Fibroblast of upper back skin (primary cell): Measurements from ENCODE around the gene SCN9A.
A peak's percentile ranks its signal among the peaks of the same experiment; 100 is the strongest.
"Not testable (repeated sequence)": the region's sequence is repeated elsewhere in the genome, so short reads cannot be mapped to it uniquely, and the experiment has no call there.

ENCODE experiments used
- DNase-seq: peaks from one replicate; pipeline ENCODE4 v3.0.0-alpha.2; 2013

The SCN9A gene

DNA sequence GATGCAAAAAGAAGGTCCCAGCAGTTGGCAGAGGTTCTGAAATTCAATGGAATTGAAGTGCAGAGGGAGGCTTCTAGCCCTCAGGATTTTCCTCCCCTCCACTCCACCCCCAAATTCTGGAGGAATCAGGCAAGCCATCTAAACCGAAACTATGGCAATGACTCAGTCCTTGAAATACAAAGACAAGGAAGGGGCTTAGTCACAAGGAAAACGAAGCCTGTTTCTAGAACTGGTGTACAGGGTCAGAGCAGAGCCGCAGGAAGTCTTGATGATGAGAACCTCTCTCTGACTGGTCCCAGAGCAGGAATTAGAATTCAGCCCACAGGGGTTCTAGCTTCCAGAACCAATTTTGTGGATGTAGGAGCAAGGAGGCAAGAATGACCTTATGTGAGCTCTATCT lies 136.2 kb downstream of the SCN9A start:
- peak; percentile 92 for DNase-seq

DNA sequence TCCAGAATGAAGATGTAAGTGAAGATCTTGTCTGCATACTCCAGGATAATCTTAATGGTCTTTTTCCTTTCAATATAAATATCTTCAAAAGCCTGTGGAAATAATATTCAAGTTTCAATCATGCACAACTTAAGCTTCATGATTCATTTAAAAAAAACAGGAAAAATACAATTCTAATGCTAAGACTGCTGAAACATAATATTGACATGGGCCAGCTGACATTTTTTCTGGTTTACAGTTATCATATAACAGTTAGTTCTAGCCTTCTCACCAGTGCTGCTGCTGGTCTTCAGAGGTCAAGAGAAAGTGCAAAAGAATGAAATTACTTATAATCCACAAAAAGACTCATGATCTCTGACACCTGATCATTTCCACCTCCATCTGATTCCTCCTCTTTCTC lies 137.6 kb downstream of the SCN9A start:
- DNase-seq = peak; percentile 26

DNA sequence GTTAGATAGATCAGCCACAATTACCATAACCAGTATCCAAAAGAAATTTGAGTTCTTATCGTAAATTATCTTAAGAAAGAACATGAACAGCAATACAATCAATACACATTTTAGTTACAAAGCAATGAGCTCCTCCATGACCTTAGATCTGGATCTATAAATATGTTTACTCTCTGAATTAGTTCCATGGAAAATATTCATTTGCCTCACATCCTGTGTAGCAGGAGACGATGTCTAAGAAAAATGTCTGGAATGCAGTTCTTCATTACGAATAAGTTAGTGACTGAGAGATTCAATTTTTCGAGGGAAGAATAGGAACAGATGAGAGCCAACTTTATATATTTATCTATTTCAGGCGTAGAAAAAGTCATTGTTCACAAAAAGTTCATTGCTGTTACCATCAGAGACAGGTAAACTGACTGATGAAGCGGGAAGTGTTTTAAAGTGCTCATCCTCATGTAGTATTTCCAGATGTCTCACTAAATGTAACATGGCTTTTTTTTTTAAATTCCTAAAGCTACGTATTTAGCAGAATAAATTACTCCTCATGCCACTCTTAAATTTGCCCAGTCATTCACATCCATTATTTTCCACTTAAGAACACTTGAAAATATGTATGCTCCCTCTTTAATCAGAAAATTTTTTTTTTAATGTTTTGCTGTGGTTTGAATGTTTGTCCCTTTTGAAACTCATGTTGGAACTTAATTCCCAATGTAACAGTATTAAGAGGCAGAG lies 141.5 kb downstream of the SCN9A start:
- DNase-seq = peak; percentile 87

DNA sequence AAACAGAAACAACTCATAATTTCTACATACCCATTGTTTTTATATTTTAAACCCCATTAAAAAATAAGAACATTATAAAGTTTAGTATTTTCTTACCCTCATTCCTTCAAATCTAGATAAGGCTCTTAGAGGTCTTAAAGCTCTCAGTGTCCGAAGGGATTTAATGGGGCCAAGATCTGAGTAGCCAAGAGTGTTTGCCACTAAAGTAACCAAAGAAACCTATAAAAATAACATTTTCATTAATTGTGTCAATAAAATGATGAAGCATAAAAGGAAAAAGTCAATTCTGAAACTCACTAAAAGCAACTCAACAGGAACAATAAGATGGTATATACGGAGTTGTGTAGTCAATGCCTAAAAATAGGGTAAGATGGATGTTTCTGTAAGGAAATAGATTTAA lies 142.5 kb downstream of the SCN9A start:
- no peak for DNase-seq

GRCh38 chr2:166230724-166231070 lies 145.0 kb downstream of the SCN9A start:
- no peak for DNase-seq

DNA sequence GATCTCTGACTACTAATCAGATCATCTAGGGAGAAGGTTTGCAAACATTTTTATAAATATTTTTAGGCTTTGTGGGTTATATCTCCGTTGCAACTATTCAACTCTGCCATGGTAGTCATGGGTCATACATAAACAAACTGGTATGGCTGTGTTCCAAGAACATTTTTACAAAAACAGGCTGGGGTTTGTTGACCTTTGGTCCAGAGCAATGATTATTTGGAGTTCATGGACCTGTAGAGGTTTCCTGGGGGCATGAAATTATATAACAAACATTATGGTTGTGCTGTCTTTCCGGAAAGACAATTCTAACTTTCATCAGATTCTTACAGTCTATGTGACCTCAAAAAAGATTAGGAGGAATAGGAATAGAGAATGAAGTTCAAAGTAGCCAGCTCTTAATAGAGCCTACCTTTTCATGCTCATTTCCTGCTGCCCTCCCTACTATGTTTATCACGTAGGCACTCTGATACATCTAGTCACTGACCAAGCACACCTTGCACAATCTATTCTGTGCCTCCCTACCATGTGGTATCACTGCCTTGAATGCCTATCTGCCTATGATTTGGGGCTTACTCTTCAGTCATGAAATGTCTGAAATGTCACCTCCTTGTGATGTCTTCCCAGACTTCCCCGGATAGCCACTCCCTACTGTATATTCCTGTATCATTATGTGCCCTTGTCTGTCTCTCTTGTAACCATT lies 145.6 kb downstream of the SCN9A start:
- DNase-seq = no peak

DNA sequence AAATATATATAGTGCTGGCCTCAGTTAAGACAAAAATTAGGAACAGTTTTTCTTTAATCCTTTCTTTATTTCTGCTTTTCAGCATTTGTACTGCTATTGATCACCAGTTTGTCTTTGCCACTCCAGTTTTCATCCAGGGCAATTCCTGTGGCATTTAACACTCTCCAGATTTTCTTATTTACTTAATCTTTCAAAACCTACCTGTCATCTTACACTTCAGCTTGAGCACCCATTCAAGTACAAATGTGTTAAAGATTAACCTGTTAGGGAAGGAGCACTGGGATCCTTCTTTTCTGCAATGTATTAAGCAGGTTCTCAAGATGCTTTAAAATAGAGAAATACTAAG lies 146.1 kb downstream of the SCN9A start:
- DNase-seq = no peak

GRCh38 chr2:166224197-166224596 lies 151.5 kb downstream of the SCN9A start:
- DNase-seq = no peak

DNA sequence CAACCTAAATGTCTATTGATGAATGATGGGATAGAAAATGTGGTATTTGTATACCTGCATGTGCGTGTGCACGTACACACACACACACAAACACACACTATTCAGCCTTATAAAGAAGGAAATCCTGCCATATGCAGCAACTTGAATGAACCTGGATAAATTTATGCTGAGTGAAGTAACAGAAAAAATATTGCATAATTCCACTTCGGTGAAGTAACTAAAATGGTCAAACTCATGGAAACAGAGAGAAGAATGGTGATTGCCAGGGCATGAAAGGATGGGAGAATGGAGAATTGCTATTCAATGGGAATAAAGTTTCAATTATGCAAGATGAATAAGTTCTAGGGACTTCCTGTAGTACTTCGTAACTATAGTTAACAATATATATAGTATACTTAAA lies 152.4 kb downstream of the SCN9A start:
- no peak for DNase-seq

GRCh38 chr2:166211079-166211478 lies 164.7 kb downstream of the SCN9A start:
- DNase-seq = no peak

- DNase-seq = not testable (repeated sequence)
Observed at GRCh38 chr2:166209944-166210343, 165.8 kb downstream of the SCN9A start.

GRCh38 chr2:166209367-166209766 lies 166.4 kb downstream of the SCN9A start:
- not testable (repeated sequence) for DNase-seq

DNA sequence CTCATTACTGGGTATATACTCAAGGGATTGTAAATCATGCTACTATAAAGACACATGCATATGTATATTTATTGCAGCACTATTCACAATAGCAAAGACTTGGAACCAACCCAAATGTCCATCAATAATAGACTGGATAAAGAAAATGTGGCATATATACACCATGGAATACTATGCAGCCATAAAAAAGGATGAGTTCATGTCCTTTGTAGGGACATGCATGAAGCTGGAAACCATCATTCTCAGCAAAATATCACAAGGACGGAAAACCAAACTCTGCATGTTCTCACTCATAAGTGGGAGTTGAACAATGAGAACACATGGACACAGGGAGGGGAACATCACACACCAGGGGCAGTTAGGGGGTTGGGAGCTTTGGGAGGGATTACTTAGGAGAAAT lies 169.6 kb downstream of the SCN9A start:
- DNase-seq = not testable (repeated sequence)

GRCh38 chr2:166202778-166203177 lies 173.0 kb downstream of the SCN9A start:
- DNase-seq = no peak

DNA sequence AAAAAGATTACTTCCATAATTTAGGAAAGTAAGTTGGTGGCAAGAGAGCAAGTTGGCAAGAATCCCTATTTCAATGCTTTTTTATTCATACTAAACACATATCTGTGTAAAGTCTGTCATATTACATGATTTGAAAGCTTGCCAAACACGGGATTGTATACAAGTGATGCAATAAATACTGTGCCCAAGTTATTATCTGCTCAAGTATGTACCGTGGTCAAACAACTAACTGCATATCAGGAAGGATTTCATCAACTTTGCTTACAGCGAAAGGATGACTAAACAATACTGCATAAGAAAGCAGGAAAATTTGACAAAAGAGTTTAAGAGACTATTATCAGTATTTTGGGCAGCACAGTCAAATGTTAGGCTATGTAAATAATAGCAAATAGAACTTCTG lies 178.3 kb downstream of the SCN9A start:
- peak; percentile 25 for DNase-seq

GRCh38 chr2:166193407-166193806 lies 182.3 kb downstream of the SCN9A start:
- no peak for DNase-seq

GRCh38 chr2:166188084-166188483 lies 187.7 kb downstream of the SCN9A start:
- DNase-seq = no peak

GRCh38 chr2:166184789-166185188 lies 191.0 kb downstream of the SCN9A start:
- no peak for DNase-seq

DNA sequence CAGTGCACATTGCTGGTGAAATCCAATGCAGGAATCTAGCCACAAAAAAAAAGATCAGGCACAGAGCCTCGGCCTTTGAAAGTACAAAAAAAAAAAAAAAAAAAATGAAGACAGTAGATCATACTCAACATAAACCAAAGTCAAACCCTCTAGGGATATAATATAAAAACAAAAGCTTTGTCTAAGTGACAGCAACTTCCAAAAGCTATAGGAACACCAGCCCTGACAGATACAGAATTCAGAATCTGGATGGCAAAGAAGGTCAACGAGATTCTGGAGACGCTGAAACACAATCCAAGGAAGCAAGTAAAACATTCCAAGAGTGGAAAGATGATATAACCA lies 194.0 kb downstream of the SCN9A start:
- no peak for DNase-seq

DNA sequence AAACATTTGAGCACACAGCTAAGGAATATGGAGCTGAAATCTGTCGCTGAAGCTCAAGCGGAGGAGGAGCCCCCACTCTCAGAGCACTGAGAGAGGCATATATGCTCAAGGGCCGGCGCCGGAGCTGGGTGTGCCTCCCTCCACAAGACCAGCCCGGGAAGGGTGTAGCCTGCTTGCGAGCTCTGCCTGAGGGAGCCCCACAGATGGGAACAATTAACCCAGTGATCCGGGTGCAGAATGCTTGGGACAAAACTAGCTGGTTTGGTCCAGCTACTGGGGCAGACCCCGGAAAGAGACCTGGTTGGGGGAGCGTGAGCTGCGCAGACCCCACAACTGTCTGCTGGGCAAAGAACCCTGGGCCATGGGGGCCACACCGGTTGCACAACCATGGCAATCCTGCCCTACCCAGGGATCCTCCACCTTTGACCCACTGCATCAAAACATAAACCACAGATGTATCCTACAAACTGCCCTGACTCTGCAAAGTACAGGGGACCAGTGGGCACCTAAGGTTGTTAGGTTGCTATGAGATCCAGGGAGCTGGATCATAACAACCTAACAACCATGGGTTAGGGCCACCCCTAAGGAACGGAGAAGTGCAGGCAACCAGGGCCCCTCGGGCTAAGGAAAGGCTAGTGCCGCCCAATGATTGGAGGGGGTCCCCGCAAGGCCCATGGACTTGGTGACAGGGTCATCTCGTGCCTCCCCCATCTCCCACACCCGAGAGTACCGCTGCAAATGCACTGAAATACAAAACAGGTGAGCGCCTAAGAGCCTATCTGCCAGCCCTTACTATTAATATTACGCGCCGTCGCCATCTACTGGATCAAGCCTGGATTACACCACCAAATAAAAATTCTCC lies 194.6 kb downstream of the SCN9A start:
- DNase-seq = peak; percentile 61

DNA sequence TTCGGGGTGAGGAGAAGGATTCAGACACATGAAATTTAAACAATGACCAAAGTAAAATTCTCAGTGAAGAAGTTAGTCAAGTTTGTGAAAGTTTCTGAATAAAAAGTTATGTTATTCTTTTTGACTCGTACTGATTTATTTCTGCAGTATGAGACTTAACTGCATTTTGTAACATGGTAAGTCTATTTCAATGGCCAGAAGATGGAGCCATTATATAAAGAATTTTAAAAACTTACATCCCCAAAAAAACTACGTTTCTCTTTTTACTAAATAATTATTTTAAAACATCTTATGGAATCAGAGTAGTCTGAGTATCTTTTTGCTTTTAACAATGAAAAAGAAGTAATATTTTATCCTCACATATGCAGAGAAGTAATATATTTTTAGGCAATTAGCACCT lies 196.5 kb downstream of the SCN9A start:
- DNase-seq = peak; percentile 25

DNA sequence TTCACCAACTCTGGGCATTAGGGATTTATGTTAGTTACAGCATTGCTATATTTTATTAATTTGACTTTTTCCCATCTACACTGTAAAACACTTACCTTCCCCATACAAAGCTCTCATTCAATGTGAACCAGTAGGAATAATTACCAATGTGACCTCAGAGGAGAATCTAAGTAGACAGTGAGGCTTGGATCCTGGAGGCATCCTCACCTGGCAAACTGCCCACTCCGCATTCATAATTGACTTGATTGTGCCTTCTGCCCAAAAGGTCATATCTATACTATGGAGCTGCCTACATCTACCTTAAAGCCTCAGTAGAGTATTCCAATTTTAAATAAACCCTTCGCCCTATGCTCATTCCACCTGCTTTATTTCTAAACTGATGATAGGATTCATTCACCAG lies 202.5 kb downstream of the SCN9A start:
- DNase-seq = no peak

DNA sequence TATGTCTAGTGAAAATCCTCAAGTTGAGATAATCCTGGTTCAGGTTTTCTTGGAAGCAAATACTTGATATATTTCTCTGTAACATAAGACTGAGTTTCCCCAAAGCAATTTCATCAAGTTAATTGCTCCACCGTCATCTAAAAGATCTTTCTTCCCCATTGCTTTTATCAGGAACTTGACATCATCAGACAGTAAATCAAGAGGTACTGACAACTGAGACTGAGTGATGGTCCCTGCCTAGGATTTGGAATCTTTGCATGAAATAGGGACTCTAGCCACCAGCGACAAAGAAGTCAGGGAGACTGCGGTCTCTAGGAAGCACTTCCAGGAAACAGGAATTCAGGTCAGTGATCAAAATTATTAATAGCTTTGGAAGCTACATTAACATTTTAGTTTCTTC lies 204.5 kb downstream of the SCN9A start:
- peak; percentile 55 for DNase-seq

- DNase-seq = peak; percentile 49
Observed at GRCh38 chr2:166170356-166170755, 205.4 kb downstream of the SCN9A start.
